Midbrain (tissue), 1 donor: Measurements from ENCODE around the gene CEACAM18.
"Not testable (repeated sequence)": the region's sequence is repeated elsewhere in the genome, so short reads cannot be mapped to it uniquely, and the experiment has no call there.

ENCODE experiments used
- DNase-seq: peaks from one replicate; lab custom pipeline; 2025; lab: John Stamatoyannopoulos, UW

The CEACAM18 gene

GRCh38 chr19:51478381-51479234, at the start of gene CEACAM18:
Gene CEACAM18 (plus strand): TSS chr19:51478539.
- DNase-seq, result no peak

GRCh38 chr19:51430221-51430620, 48.1 kb upstream of the CEACAM18 start:
- no peak for DNase-seq

- DNase-seq, result no peak
Observed at GRCh38 chr19:51431124-51431523, 47.2 kb upstream of the CEACAM18 start.

- no peak for DNase-seq
Observed at GRCh38 chr19:51433043-51433442, 45.3 kb upstream of the CEACAM18 start.

GRCh38 chr19:51434456-51434855, 43.9 kb upstream of the CEACAM18 start:
- DNase-seq, result no peak

- no peak for DNase-seq
Observed at GRCh38 chr19:51439021-51439465, 39.3 kb upstream of the CEACAM18 start.

GRCh38 chr19:51440052-51440451, 38.3 kb upstream of the CEACAM18 start:
- no peak for DNase-seq

- no peak for DNase-seq
Observed at GRCh38 chr19:51440846-51441409, 37.4 kb upstream of the CEACAM18 start.

GRCh38 chr19:51441410-51442390, 36.6 kb upstream of the CEACAM18 start:
- DNase-seq, result no peak

- DNase-seq, result not testable (repeated sequence)
Observed at GRCh38 chr19:51447510-51447909, 30.8 kb upstream of the CEACAM18 start.

- no peak for DNase-seq
Observed at GRCh38 chr19:51448011-51448410, 30.3 kb upstream of the CEACAM18 start.

GRCh38 chr19:51448411-51449016, 29.8 kb upstream of the CEACAM18 start:
- no peak for DNase-seq

GRCh38 chr19:51450730-51451307, 27.5 kb upstream of the CEACAM18 start:
- DNase-seq, result no peak

- DNase-seq, result peak; percentile 19
Observed at GRCh38 chr19:51456541-51457290, 21.6 kb upstream of the CEACAM18 start.

GRCh38 chr19:51457351-51458013, 20.9 kb upstream of the CEACAM18 start:
- DNase-seq, result no peak

GRCh38 chr19:51458051-51458645, 20.2 kb upstream of the CEACAM18 start, which contains the start of gene SIGLEC8:
Gene SIGLEC8 (minus strand): TSS chr19:51458454. CDS start chr19:51458387, 67 bp downstream.
- DNase-seq, result no peak

- DNase-seq, result no peak
Observed at GRCh38 chr19:51458899-51459505, 19.3 kb upstream of the CEACAM18 start.

- peak; percentile 15 for DNase-seq
Observed at GRCh38 chr19:51460164-51460992, 18.0 kb upstream of the CEACAM18 start.
